ENCODE results near the gene DHX38.

DNA sequence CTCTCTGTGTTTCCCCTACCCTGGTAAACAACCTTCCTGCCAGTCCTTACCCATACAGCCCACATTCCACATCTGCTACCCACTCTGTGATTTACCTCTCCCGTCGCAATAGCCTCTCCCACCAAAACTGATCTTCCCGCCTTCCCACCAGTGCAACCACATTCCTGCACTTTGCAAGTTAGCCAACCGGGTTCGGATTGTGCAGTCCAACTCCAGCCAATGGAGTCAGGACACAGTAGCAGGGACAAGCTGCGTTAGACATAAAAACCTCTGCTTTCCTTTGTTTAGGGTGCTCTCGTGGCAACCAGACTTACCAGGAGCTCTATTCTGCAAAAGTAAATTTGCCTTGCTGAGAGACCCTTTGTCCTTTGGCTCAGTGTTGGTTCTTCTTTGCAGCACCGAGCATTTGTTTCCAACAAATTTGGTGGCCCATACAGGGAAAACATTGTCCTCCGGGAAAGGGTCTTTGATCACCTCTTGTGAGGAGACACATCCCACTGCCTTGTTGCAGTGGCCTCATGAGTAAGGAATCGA lies 29.2 kb upstream of the DHX38 start:
- TF ChIP-seq, protein P1, sequence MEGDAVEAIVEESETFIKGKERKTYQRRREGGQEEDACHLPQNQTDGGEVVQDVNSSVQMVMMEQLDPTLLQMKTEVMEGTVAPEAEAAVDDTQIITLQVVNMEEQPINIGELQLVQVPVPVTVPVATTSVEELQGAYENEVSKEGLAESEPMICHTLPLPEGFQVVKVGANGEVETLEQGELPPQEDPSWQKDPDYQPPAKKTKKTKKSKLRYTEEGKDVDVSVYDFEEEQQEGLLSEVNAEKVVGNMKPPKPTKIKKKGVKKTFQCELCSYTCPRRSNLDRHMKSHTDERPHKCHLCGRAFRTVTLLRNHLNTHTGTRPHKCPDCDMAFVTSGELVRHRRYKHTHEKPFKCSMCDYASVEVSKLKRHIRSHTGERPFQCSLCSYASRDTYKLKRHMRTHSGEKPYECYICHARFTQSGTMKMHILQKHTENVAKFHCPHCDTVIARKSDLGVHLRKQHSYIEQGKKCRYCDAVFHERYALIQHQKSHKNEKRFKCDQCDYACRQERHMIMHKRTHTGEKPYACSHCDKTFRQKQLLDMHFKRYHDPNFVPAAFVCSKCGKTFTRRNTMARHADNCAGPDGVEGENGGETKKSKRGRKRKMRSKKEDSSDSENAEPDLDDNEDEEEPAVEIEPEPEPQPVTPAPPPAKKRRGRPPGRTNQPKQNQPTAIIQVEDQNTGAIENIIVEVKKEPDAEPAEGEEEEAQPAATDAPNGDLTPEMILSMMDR (IDR thresholded peaks at IDR 0.05), result no peak
- TF ChIP-seq EZH2 (IDR thresholded peaks at IDR 0.05), result no peak
- TF ChIP-seq EZH2phosphoT487 (IDR thresholded peaks at IDR 0.05), result no peak

Measured in neural progenitor cell (in vitro differentiated cells).